ENCODE measurements around the gene NR2C1.
"Not testable (repeated sequence)": the region's sequence is repeated elsewhere in the genome, so short reads cannot be mapped to it uniquely, and the experiment has no call there.

Gene NR2C1

DNA sequence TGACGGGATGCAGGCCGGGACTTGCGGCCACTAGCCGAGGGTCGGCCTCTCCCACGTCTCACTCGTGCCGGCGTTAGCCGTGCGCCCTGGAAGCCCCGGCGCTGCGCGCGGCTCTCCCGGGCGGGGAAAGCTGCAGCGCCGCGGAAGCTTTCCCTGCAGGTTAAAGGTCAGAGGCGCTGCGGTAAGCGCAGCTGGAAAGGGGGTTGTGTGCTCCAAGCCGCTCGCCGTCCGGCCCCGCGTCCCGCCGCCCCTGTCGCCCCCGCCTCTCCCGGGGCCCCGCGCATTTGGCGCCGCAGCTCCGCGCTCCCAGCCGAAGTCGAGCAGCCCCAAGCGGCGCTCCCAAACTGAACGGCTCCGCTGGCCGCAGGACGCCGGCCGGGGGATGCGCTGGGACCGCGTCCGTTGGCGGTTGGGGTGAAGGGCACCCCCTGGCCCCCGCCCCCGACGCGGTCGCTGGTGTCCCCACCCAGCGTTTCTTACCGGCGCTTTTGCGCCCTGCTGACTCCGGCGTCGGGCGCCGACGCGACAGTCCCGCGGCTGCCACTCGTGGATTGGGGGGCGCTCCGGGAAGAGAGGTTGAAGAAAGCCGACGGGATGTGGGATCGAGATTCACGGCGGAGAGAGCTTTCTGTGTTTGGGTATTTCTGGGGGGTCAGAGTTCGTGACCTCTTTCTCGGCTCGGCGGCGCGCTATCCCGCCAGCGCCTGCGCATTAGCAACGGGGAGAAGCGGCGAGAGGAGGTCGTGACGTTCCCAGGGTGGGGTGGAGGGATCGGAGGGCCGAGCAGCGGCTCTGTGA is at the start of gene NR2C1:
NR2C1 (minus strand) TSS at position 719 of the 798 bp plus-strand sequence. CDS start 6,234 bp downstream, outside the sequence.
- peak; percentile 99 for DNase-seq (ENCODE audit: low spot score)

DNA sequence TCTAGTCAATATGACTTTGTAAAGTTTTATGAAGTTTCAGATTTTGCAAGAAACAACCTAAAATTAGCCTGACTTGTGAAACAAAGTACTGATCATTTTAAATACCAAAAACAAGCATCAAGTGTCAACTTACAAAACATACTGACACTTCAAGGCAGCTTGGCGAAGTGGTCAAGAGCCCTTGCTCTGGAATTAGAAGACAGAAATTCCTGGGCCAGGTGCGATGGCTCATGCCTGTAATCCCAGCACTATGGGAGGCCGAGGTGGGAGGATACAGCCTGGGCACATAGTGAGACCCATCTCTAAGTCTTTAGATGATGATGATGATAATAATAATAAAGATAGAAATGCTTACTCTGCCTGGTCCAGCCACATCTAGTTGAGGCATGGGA is 45.4 kb upstream of the NR2C1 start:
- DNase-seq (ENCODE audit: low spot score): no peak

- DNase-seq (ENCODE audit: low spot score): peak; percentile 57
Observed at GRCh38 chr12:95118138-95118787, 44.8 kb upstream of the NR2C1 start.

DNA sequence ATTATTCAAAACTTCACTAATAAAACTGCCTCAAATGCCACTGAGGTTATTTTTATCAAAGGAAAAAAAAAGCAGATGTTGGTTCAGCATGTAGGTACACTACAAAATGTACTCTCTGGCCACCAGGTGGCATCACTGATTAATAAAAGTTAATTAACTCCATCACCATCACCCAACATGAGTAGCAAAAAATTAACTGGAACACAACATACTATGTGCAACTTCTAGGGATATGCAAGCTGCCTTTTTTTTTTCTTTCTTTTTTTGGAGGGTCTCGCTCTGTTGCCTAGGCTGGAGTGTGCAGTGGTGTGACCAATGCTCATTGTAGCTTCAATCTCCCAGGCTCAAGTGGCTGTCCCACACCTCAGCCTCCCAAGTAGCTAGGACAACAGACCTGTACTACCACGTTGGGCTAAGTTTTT is 43.8 kb upstream of the NR2C1 start:
- peak; percentile 39 for DNase-seq (ENCODE audit: low spot score)

- no peak for DNase-seq (ENCODE audit: low spot score)
Observed at GRCh38 chr12:95116773-95117172, 43.4 kb upstream of the NR2C1 start.

GRCh38 chr12:95116341-95116740 is 42.9 kb upstream of the NR2C1 start:
- DNase-seq (ENCODE audit: low spot score): no peak

- no peak for DNase-seq (ENCODE audit: low spot score)
Observed at GRCh38 chr12:95115641-95116040, 42.2 kb upstream of the NR2C1 start.

DNA sequence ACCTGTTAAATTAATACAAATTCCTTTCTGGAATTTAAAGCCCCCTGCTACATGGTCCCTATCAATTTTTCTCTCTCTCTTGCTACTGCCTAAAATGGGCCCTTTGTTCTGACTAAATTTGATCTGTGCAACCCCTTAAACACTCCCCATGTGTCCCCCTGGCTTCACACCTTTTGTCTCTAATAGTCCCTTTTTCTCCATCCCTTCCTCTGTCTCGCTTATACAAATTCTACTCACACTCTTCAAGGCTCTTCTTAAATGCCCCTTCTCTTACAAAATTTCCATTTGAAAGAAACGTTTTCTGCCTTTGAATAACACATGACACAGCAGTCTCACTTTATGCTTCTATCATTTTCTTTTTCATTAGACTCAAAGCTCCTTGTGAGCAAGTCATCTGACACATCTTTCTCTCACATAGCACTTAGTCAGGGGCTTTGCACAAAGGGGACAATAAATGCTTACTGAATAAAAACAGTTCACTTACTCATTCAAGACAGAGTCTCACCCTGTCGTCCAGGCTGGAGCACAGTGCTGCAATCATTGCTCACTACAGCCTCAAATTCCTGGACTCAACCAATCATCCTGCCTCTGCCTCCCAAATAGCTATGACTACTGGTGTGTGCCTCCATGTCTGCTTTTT is 41.5 kb upstream of the NR2C1 start:
- no peak for DNase-seq (ENCODE audit: low spot score)

- no peak for DNase-seq (ENCODE audit: low spot score)
Observed at GRCh38 chr12:95107362-95107761, 33.9 kb upstream of the NR2C1 start.

- DNase-seq (ENCODE audit: low spot score): no peak
Observed at GRCh38 chr12:95105540-95105939, 32.1 kb upstream of the NR2C1 start.

- no peak for DNase-seq (ENCODE audit: low spot score)
Observed at GRCh38 chr12:95104919-95105452, 31.6 kb upstream of the NR2C1 start.

GRCh38 chr12:95102916-95103671 is 29.7 kb upstream of the NR2C1 start:
- DNase-seq (ENCODE audit: low spot score): peak; percentile 37

GRCh38 chr12:95101957-95102356 is 28.5 kb upstream of the NR2C1 start:
- not testable (repeated sequence) for DNase-seq (ENCODE audit: low spot score)

GRCh38 chr12:95100264-95101190 is 27.1 kb upstream of the NR2C1 start:
- DNase-seq (ENCODE audit: low spot score): no peak

- no peak for DNase-seq (ENCODE audit: low spot score)
Observed at GRCh38 chr12:95099270-95099790, 25.9 kb upstream of the NR2C1 start.

DNA sequence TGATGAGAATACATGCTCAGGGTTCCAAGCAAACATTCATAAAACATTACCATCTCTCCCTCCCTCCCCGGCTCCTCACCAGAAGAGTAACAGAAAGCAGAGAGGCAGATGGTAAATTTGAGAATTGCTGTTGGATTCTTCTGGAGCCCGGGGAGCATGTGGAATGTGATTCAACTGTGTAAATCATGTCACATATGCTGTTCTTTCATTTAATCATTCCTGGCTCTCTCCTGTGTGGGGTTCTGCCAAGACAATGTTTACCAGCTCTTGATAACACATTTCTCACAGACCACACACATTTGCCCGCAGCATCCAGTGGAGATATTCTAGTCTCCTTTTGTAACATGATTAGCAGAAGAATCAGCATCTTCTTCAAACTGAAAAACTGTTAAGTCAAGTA is 23.4 kb upstream of the NR2C1 start:
- DNase-seq (ENCODE audit: low spot score): no peak

- DNase-seq (ENCODE audit: low spot score): no peak
Observed at GRCh38 chr12:95096378-95096777, 23.0 kb upstream of the NR2C1 start.

GRCh38 chr12:95095866-95096265 is 22.4 kb upstream of the NR2C1 start:
- DNase-seq (ENCODE audit: low spot score): not testable (repeated sequence)

GRCh38 chr12:95089462-95089861 is 16.0 kb upstream of the NR2C1 start:
- DNase-seq (ENCODE audit: low spot score): no peak

DNA sequence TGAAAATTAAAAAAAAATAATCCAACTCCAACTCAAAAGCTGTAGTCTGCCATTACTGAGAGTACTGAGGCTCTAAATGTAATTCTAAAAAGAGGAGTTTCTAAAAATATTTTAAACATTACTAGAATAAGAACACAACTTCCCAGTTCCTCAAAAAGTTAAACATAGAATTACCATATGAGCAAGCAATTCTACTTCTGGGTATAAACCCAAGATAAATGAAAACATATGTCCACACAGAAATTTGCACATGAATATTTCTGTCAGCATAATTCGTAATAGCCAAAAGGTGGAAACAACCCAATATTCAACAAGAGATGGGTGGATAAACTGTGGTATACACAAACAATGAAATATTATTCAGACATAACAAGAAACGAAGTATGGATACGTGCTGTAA is 15.0 kb upstream of the NR2C1 start:
- no peak for DNase-seq (ENCODE audit: low spot score)

GRCh38 chr12:95085612-95086011 is 12.2 kb upstream of the NR2C1 start:
- DNase-seq (ENCODE audit: low spot score): no peak
